GM12878 (cell line): ENCODE data around the gene GLT8D2. TPM values are rescaled to one million over a fixed set of nuclear protein-coding genes. Genes with fewer than 3 reads are reported as not detected.

Source experiments
- ATAC-seq: fragments of 200-7000 bp; cut with Tn5 transposase; 3 replicates; pipeline ENCODE4 v1.9.1; 2020; ENCODE audit warnings: mild to moderate bottlenecking, moderate library complexity
- BruUV-seq: library from RNA; stranded (reverse); fragments of 400-500 nt; replicated peaks from 2 replicates; lab custom pipeline; 2021; lab: Mats Ljungman, UMichigan
- CTCF ChIA-PET: fragments of 300-600 bp; sonication (Branson Sonifier 250); formaldehyde crosslinking; extraction: SDS; loops from one replicate; lab custom pipeline; 2021; ENCODE audit warnings: inconsistent platforms; lab: Yijun Ruan, JAX
- POLR2A ChIA-PET: fragments of 350-600 bp; formaldehyde crosslinking; extraction: SDS; loops from one replicate; lab custom pipeline; 2021; ENCODE audit warnings: inconsistent platforms; lab: Charles Lee
- RAD21 ChIA-PET: fragments of 300-600 bp; sonication (Branson Sonifier 250); formaldehyde crosslinking; loops from one replicate; lab custom pipeline; 2023; ENCODE audit warnings: antibody characterized with exemption; ENCODE audit not compliant: unreplicated experiment; lab: Charles Lee
- SMC1A ChIA-PET: fragments of 300-600 bp; sonication (Branson Sonifier 250); formaldehyde crosslinking; loops from one replicate; lab custom pipeline; 2023; ENCODE audit not compliant: unreplicated experiment, uncharacterized antibody; lab: Charles Lee
- DNase-seq: peaks from one replicate; pipeline ENCODE4 v3.0.0-alpha.2; 2011; ENCODE audit warnings: low read depth, low spot score
- FAIRE-seq: peaks from 3 replicates; lab custom pipeline; 2011; peaks lifted over from hg19 to GRCh38; lab: Jason Lieb, UNC
- H2AFZ ChIP-seq: 2 replicates; pipeline ENCODE4 v1.6.0; 2011; ENCODE audit warnings: low read depth, low read length, control low read depth; ENCODE audit not compliant: control insufficient read depth
- H3K27ac ChIP-seq: 2 replicates; pipeline ENCODE4 v1.5.1; 2011; ENCODE audit warnings: control low read depth; ENCODE audit not compliant: control insufficient read depth, insufficient read depth
- H3K27me3 ChIP-seq, 2 experiments: replicated peaks in 1 of 2; 2 replicates each; pipeline versions ENCODE4 v1.6.0 to v1.6.1; 2011; ENCODE audit warnings: low read length in 1 of 2; ENCODE audit not compliant: control insufficient read depth in 2 of 2, insufficient read depth in 2 of 2
- H3K36me3 ChIP-seq, 2 experiments: 2 replicates each; pipeline ENCODE4 v1.5.1; 2011; ENCODE audit warnings: low read length in 1 of 2; ENCODE audit not compliant: control insufficient read depth in 2 of 2, insufficient read depth in 2 of 2
- H3K4me1 ChIP-seq: 2 replicates; pipeline ENCODE4 v1.6.1; 2011; ENCODE audit warnings: mild to moderate bottlenecking, low read length, moderate library complexity, mixed read lengths; ENCODE audit not compliant: control insufficient read depth, insufficient read depth
- H3K4me2 ChIP-seq: 2 replicates; pipeline ENCODE4 v1.6.0; 2011; ENCODE audit warnings: control low read depth; ENCODE audit not compliant: control insufficient read depth, insufficient read depth
- H3K4me3 ChIP-seq: fragments of 200-600 bp; sonication (generic); 2 replicates; pipeline ENCODE4 v1.5.1; 2016
- H3K79me2 ChIP-seq: 2 replicates; pipeline ENCODE4 v1.6.0; 2011; ENCODE audit warnings: low read length; ENCODE audit not compliant: control insufficient read depth, insufficient read depth
- H3K9ac ChIP-seq: 2 replicates; pipeline ENCODE4 v1.8.0; 2011; ENCODE audit warnings: low read length, control low read depth, mixed read lengths; ENCODE audit not compliant: control insufficient read depth, insufficient read depth
- H3K9me3 ChIP-seq: replicated peaks from 3 replicates; pipeline ENCODE4 v1.5.1; 2011; ENCODE audit warnings: mild to moderate bottlenecking, low read length; ENCODE audit not compliant: control insufficient read depth, insufficient read depth
- H4K20me1 ChIP-seq: 2 replicates; pipeline ENCODE4 v1.6.0; 2011; ENCODE audit not compliant: control insufficient read depth, insufficient read depth
- CREM ChIP-seq: IDR thresholded peaks from 2 replicates; pipeline ENCODE4 v1.6.1; 2014; ENCODE audit warnings: antibody characterized with exemption, low read depth
- E2F8 ChIP-seq: fragments of 450-650 bp; IDR thresholded peaks from 2 replicates; pipeline ENCODE4 v1.6.1; 2018; ENCODE audit warnings: mild to moderate bottlenecking, low read depth, moderate library complexity; ENCODE audit not compliant: partially characterized antibody
- HDAC2 ChIP-seq: fragments of 200-600 bp; sonication (generic); IDR thresholded peaks from 2 replicates; pipeline ENCODE4 v1.6.1; 2017
- LARP7 ChIP-seq: fragments of 450-650 bp; IDR thresholded peaks from 2 replicates; pipeline ENCODE4 v1.6.1; 2017; ENCODE audit warnings: mild to moderate bottlenecking
- MLLT1 ChIP-seq: fragments of 450-650 bp; IDR thresholded peaks from 2 replicates; pipeline ENCODE4 v1.6.1; 2016; ENCODE audit warnings: mild to moderate bottlenecking
- MXI1 ChIP-seq: fragments of 150-350 bp; IDR thresholded peaks from 2 replicates; pipeline ENCODE4 v1.6.1; 2011; ENCODE audit warnings: low read depth, mild to moderate bottlenecking, inconsistent platforms, low read length, improper control_type of control experiment
- NFYA ChIP-seq: IDR thresholded peaks from 2 replicates; pipeline ENCODE4 v1.6.1; 2011; ENCODE audit warnings: low read depth, mild to moderate bottlenecking, low read length, improper control_type of control experiment, borderline replicate concordance
- NR2C2 ChIP-seq: IDR thresholded peaks from 2 replicates; pipeline ENCODE4 v1.6.1; 2011; ENCODE audit warnings: borderline replicate concordance, low read depth; ENCODE audit not compliant: control insufficient read depth, insufficient read length
- RUNX3 ChIP-seq: IDR thresholded peaks from 2 replicates; pipeline ENCODE4 v1.6.1; 2012; ENCODE audit warnings: low read length, inconsistent platforms
- SIX5 ChIP-seq: IDR thresholded peaks from 2 replicates; pipeline ENCODE4 v1.6.1; 2011; ENCODE audit warnings: mild to moderate bottlenecking, low read depth, low read length, moderate library complexity; ENCODE audit not compliant: severe bottlenecking
- SMAD1 ChIP-seq: fragments of 450-650 bp; IDR thresholded peaks from 2 replicates; pipeline ENCODE4 v1.6.1; 2018; ENCODE audit warnings: mild to moderate bottlenecking, low read depth; ENCODE audit not compliant: partially characterized antibody
- SP1 ChIP-seq: IDR thresholded peaks from one replicate; pipeline ENCODE4 v1.6.1; 2011; ENCODE audit warnings: low read depth, low read length
- SREBF2 ChIP-seq: IDR thresholded peaks from 2 replicates; pipeline ENCODE4 v1.6.1; 2012; ENCODE audit warnings: mild to moderate bottlenecking, low read length
- STAT1 ChIP-seq: fragments of 450-650 bp; conservative IDR thresholded peaks from 2 replicates; pipeline ENCODE4 v1.6.1; 2014; ENCODE audit warnings: antibody characterized with exemption, mild to moderate bottlenecking
- SUPT20H ChIP-seq: IDR thresholded peaks from 2 replicates; pipeline ENCODE4 v1.6.1; 2011; ENCODE audit warnings: low read depth, mild to moderate bottlenecking, low read length, moderate library complexity, borderline replicate concordance; ENCODE audit not compliant: control insufficient read depth
- ZBED1 ChIP-seq: IDR thresholded peaks from 2 replicates; pipeline ENCODE4 v1.6.1; 2016; ENCODE audit warnings: borderline replicate concordance
- ZZZ3 ChIP-seq: IDR thresholded peaks from 2 replicates; pipeline ENCODE4 v1.6.1; 2011; ENCODE audit warnings: low read depth; ENCODE audit not compliant: control insufficient read depth, insufficient read length
- WGBS: methylation state at CpG from one replicate; pipeline ENCODE4 v1.1.6; 2016; ENCODE audit warnings: low lambda C conversion rate; ENCODE audit not compliant: insufficient replicate concordance, insufficient coverage; ENCODE audit errors: missing lambda C conversion rate; 5-methylcytosine and 5-hydroxymethylcytosine counted together
- in situ Hi-C: fragments of 300-500 bp; cut with MboI; formaldehyde crosslinking; loops from 9 replicates; pipeline ENCODE4 v1.14.3; 2018; ENCODE audit warnings: mixed read lengths
- intact Hi-C: fragments of 100-400 bp; cut with micrococcal nuclease; formaldehyde crosslinking; loops from one replicate; pipeline ENCODE4 v1.14.2; 2022; ENCODE audit not compliant: unreplicated experiment
- polyA plus RNA-seq, 11 experiments: library from polyadenylated mRNA; depleted of rRNA in 4 of 11; unstranded in 6 of 11; stranded (reverse) in 5 of 11; fragments of >200 nt; fragmentation: Nextera tagmentation in 4 of 11; fragmentation: Illumina TruSeq in 1 of 11; extraction: Ambion mirVana in 4 of 11; extraction: Trizol in 1 of 11; gene quantifications; 1 replicate in 1 of 11; 2 replicates in 10 of 11; pipeline versions ENCODE4 v1.2.1 to v1.2.3, GENCODE V29; 2011 to 2016; ENCODE audit warnings: inconsistent platforms in 2 of 11, missing spikeins in 2 of 11, low read depth in 1 of 11
- total RNA-seq, 4 experiments: library from RNA; depleted of rRNA in 3 of 4; stranded (reverse); fragments of >200 nt in 3 of 4; fragmentation: Illumina TruSeq in 1 of 4; extraction: Trizol in 1 of 4; gene quantifications; 2 replicates each; pipeline versions ENCODE4 v1.2.1 to v1.2.3, GENCODE V29; 2013 to 2021
- TF ChIP-seq, protein P1 (sequence below): IDR thresholded peaks from 2 replicates; pipeline ENCODE4 v1.6.1; 2011; ENCODE audit warnings: low read depth, mild to moderate bottlenecking, low read length, moderate library complexity, borderline replicate concordance; ENCODE audit errors: extremely low read depth
- TF ChIP-seq, protein P2 (sequence below): fragments of 450-650 bp; IDR thresholded peaks from 2 replicates; pipeline ENCODE4 v1.6.1; 2017; ENCODE audit warnings: mild to moderate bottlenecking, low read depth, inconsistent platforms; ENCODE audit not compliant: poor library complexity, severe bottlenecking

GLT8D2 gene
- total and polyA plus RNA-seq, 10 of the 15 experiments (the other 5 are each of a cell fraction or from before 2014, with no cell fraction given): 0.06 to 0.80 (median 0.37) TPM; not detected in 1

DNA sequence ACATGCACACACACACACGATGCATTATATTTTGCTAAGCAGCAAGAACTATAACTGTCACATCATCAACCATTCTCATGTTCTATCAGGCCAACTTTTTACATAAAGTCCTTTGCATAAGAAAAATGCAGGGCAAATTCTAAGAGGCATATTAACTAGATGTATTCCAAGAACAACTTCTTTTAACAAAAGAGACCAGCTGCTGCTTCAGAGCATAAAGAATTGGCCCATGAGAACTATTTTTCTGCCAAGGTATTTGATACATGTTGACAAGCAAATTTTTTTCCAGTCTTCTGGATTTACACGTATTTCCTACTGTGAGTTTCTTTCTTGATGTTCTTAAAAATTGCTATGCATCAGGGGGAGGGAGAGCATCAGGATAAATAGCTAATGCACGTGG is 27.2 kb downstream of the GLT8D2 start:
- Histone ChIP-seq H3K4me1 (no peaks in the 10 kb centered on the region), H4K20me1 (no peaks in the 10 kb centered on the region), H3K4me3 (no peak overlapping the region), H3K27me3 (no peaks in the 10 kb centered on the region), H3K79me2 (no peaks in the 10 kb centered on the region), H3K4me2 (no peak overlapping the region), H2AFZ (no peak overlapping the region), H3K27ac (no peak overlapping the region), H3K9me3 (no peaks in the 10 kb centered on the region), H3K36me3 (no peaks in the 10 kb centered on the region), H3K9ac (no peak overlapping the region)
- ChIA-PET SMC1A (no interaction called here), RAD21 (no interaction called here), CTCF (no interaction called here), POLR2A (no interaction called here)
- 21% methylated on average over 3 of the region's 3 CpGs for WGBS
- intact Hi-C loops: no loop called here
- FAIRE-seq: no peak
- in situ Hi-C loops: no loop called here
- TF ChIP-seq SUPT20H (no peak), RUNX3 (no peak), MLLT1 (no peak), STAT1 (no peak), SREBF2 (no peak), CREM (no peak), SIX5 (no peak), NR2C2 (no peak), MXI1 (no peak), SP1 (no peak), SMAD1 (no peak), HDAC2 (no peak), NFYA (no peak), LARP7 (no peak), E2F8 (no peak), ZBED1 (no peak), ZZZ3 (no peak)
- TF ChIP-seq, protein P1, sequence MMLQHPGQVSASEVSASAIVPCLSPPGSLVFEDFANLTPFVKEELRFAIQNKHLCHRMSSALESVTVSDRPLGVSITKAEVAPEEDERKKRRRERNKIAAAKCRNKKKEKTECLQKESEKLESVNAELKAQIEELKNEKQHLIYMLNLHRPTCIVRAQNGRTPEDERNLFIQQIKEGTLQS: no peak
- TF ChIP-seq, protein P2, sequence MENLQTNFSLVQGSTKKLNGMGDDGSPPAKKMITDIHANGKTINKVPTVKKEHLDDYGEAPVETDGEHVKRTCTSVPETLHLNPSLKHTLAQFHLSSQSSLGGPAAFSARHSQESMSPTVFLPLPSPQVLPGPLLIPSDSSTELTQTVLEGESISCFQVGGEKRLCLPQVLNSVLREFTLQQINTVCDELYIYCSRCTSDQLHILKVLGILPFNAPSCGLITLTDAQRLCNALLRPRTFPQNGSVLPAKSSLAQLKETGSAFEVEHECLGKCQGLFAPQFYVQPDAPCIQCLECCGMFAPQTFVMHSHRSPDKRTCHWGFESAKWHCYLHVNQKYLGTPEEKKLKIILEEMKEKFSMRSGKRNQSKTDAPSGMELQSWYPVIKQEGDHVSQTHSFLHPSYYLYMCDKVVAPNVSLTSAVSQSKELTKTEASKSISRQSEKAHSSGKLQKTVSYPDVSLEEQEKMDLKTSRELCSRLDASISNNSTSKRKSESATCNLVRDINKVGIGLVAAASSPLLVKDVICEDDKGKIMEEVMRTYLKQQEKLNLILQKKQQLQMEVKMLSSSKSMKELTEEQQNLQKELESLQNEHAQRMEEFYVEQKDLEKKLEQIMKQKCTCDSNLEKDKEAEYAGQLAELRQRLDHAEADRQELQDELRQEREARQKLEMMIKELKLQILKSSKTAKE: no peak
- ATAC-seq: no peak
- no peak for DNase-seq
- no TSS peak for BruUV-seq
